ENCODE results near the gene GSTK1. TPM values are rescaled to one million over a fixed set of nuclear protein-coding genes. Genes with fewer than 3 reads are reported as not detected.

Gene GSTK1
- polyA plus RNA-seq, 1 donor (not counting 4 experiments of a cell fraction or from before 2014, with no cell fraction given), result 133 TPM

GRCh38 chr7:143237366-143237765, 25.9 kb upstream of the GSTK1 start:
- dilution Hi-C loops (cut with MboI; ENCODE audit: extremely low pct_ligation_motif_present, low sequenced_read_pairs), result no loop called here
- H4K20me1 ChIP-seq (ENCODE audit: control insufficient read depth, extremely low read depth, insufficient read depth, low read length), result no peaks in the 10 kb centered on the region
- H3K9me1 ChIP-seq (ENCODE audit: control insufficient read depth, extremely low read depth, insufficient read depth, low read length), result no peaks in the 10 kb centered on the region
- no peak overlapping the region for H2AFZ ChIP-seq (ENCODE audit: control insufficient read depth, low read length)
- TF ChIP-seq CTCF (optimal IDR thresholded peaks at IDR 0.05 in 1 of 3, IDR thresholded peaks at IDR 0.05 in 1 of 3, conservative IDR thresholded peaks at IDR 0.05 in 1 of 3; ENCODE audit: extremely low read depth in 1 of 3, insufficient read depth in 2 of 3, low read length in 3 of 3) (no peak), EZH2 (IDR thresholded peaks at IDR 0.05; ENCODE audit: low read length) (no peak)
- no peak overlapping the region for H3K4me2 ChIP-seq (ENCODE audit: control insufficient read depth, extremely low read depth, insufficient read depth, low read depth, low read length)
- no peaks in the 10 kb centered on the region for H3K4me1 ChIP-seq (ENCODE audit: control insufficient read depth, extremely low read depth, insufficient read depth, low read length)
- H3K9me3 ChIP-seq (ENCODE audit: control insufficient read depth, low read depth, low read length), result no peaks in the 10 kb centered on the region
- FAIRE-seq, result no peak
- no peak for DNase-seq (ENCODE audit: low read depth, low spot score)
- no peak overlapping the region for H3K27ac ChIP-seq (ENCODE audit: control insufficient read depth, insufficient read depth, low read length)
- H3K9ac ChIP-seq (ENCODE audit: control insufficient read depth, extremely low read depth, insufficient read depth, low read length), result no peak overlapping the region
- no peak overlapping the region for H3K4me3 ChIP-seq (ENCODE audit: control insufficient read depth in 2 of 3, extremely low read depth in 1 of 3, insufficient read depth in 2 of 3, low read depth in 1 of 3, low read length in 3 of 3)
- H3K27me3 ChIP-seq (ENCODE audit: control insufficient read depth, extremely low read depth, insufficient read depth, low read length), result no peaks in the 10 kb centered on the region
- no peaks in the 10 kb centered on the region for H3K79me2 ChIP-seq (ENCODE audit: control insufficient read depth, insufficient read depth, low read length)
- H3K36me3 ChIP-seq (ENCODE audit: control insufficient read depth in 2 of 2, extremely low read depth in 1 of 2, insufficient read depth in 2 of 2, low read length in 2 of 2), result no peaks in the 10 kb centered on the region

- H3K79me2 ChIP-seq (ENCODE audit: control insufficient read depth, insufficient read depth, low read length), result no peaks in the 10 kb centered on the region
- H3K36me3 ChIP-seq (ENCODE audit: control insufficient read depth in 2 of 2, extremely low read depth in 1 of 2, insufficient read depth in 2 of 2, low read length in 2 of 2), result no peaks in the 10 kb centered on the region
- no peak overlapping the region for H3K27ac ChIP-seq (ENCODE audit: control insufficient read depth, insufficient read depth, low read length)
- dilution Hi-C loops (cut with MboI; ENCODE audit: extremely low pct_ligation_motif_present, low sequenced_read_pairs), result no loop called here
- H4K20me1 ChIP-seq (ENCODE audit: control insufficient read depth, extremely low read depth, insufficient read depth, low read length), result no peaks in the 10 kb centered on the region
- no peaks in the 10 kb centered on the region for H3K4me1 ChIP-seq (ENCODE audit: control insufficient read depth, extremely low read depth, insufficient read depth, low read length)
- H3K9ac ChIP-seq (ENCODE audit: control insufficient read depth, extremely low read depth, insufficient read depth, low read length), result no peak overlapping the region
- no peak overlapping the region for H2AFZ ChIP-seq (ENCODE audit: control insufficient read depth, low read length)
- no peak for FAIRE-seq
- no peaks in the 10 kb centered on the region for H3K9me3 ChIP-seq (ENCODE audit: control insufficient read depth, low read depth, low read length)
- DNase-seq (ENCODE audit: low read depth, low spot score), result no peak
- no peaks in the 10 kb centered on the region for H3K27me3 ChIP-seq (ENCODE audit: control insufficient read depth, extremely low read depth, insufficient read depth, low read length)
- no peak for TF ChIP-seq EZH2 (IDR thresholded peaks at IDR 0.05; ENCODE audit: low read length)
- no peak for TF ChIP-seq CTCF (optimal IDR thresholded peaks at IDR 0.05 in 1 of 3, IDR thresholded peaks at IDR 0.05 in 1 of 3, conservative IDR thresholded peaks at IDR 0.05 in 1 of 3; ENCODE audit: extremely low read depth in 1 of 3, insufficient read depth in 2 of 3, low read length in 3 of 3)
- H3K4me3 ChIP-seq (ENCODE audit: control insufficient read depth in 2 of 3, extremely low read depth in 1 of 3, insufficient read depth in 2 of 3, low read depth in 1 of 3, low read length in 3 of 3), result no peak overlapping the region
- no peaks in the 10 kb centered on the region for H3K9me1 ChIP-seq (ENCODE audit: control insufficient read depth, extremely low read depth, insufficient read depth, low read length)
- H3K4me2 ChIP-seq (ENCODE audit: control insufficient read depth, extremely low read depth, insufficient read depth, low read depth, low read length), result no peak overlapping the region
These were observed 24.8 kb upstream of the GSTK1 start for GRCh38 chr7:143238289-143238980.
